Measurements from ENCODE around the gene ATP2B2.

The ATP2B2 gene

DNA sequence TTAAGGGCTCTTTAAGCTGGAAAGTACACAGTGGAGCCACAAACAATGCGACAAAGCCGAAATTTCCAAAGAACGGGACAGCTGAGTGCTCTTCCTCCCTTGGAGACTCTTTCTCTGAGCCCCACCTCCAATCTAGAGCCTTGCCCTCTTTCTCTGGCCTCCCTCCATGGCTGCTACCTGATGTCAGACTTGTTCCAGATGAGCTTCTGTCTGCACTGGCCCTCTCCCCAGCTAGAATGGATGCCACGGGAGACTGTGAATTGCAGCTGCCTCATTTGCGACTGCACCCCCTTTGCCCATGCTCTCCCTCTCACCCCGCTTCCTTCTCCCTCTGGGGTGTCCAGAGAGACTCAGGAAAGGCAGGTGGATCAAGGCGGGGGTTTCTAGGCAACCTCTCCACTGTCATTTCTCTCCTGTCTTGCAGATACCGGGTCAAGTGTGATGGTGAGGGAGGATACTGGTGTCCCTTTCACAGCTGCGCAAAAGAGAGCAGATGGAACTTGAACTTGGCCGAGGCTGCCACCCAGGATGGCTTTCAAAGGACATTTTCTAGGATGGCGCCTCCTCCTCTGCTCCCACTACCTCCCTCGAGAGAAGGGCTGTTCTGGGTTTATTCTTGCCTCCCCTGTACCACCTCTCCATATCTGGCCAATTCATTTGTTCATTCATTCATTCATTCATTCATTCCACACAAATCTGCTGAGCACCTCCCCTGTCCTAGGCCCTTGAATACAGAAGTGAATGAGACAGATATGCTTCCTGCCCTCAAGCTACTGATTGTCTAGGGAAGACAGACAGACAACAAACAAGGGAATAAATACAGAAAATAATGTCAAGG lies 12.8 kb downstream of the ATP2B2 start:
- no peak for DNase-seq

DNA sequence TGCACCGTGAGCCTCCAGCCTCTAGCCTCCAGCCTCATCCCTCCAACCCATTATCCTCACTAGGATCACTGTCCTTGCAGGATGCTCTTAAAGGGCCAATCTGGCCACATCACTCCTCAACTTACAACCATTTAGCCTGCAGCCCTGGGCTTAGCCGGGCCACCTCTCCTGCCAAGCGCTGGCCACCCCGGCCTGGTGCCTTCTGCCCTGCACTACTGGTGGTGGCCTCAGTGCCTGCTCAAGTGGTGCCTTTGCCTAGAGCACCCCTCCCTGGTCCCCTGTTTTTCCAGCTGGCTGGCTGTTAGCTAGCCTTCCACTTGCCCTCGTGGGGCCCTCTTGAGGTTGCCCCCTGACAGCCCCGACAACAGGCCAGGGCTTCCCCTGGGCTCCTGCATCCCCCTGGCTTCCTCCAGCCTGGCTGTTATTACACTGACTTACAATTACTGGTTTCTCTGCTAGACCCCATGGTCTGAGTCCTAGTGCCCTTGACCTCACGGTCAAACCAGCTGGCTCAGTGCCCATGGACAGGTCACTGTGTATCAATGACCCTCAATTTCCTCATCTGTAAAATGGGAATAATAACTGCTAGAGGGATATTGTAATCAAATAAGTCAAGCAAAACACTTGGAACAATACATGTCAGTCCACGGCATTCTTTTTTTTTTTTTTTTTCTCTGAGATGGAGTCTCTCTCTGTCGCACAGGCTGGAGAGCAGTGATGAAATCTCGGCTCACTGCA lies 15.5 kb downstream of the ATP2B2 start:
- no peak for DNase-seq

DNA sequence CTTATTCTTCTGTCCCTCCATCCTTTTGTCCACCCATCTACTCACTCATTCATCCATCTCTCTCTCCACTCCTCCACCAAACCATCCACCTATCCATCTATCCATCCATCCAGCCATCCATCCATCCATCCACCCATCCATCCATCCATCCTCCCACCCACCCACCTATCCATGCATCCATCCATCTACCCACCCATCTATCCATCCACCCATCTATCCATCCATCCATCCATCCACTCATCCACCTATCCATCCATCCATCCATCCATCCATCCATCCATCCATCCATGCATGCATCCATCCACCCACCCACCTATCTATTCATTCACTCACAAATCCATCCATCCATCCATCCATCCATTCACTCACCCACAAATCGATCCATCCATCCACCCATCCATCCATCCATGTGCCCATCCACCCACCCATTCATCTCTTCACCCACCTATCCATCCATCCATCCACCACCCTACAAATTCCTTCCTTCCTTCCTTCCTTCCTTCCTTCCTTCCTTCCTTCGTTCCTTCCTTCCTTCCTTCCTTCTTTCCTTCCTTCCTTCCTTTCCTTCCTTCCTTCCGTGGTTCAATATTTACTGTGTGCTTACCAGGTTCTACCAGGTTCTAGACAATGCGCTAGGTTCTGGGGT lies 17.3 kb downstream of the ATP2B2 start:
- no peak for DNase-seq

- DNase-seq: no peak
Observed at GRCh38 chr3:10485806-10486205, 19.6 kb downstream of the ATP2B2 start.

GRCh38 chr3:10485380-10485779 lies 20.0 kb downstream of the ATP2B2 start:
- DNase-seq: no peak

DNA sequence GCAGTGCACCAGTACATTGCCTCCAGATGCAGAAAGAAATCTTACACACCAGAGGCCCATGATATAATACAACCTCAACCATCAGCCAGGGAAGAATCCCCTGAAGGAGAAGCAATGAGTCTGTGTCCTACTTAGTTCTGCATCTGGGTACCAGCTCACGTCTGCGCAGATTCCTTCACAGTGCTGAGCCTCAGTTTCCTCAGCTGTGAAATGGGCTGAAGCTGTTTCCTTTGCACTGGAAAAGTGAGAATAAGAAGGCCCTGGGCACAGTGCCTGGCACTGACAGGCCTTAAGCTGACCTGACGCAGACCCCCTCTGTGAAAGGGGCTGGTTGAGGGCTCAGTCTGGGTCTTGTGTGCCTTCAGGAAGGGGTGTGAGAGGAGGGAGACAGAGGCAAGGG lies 20.7 kb downstream of the ATP2B2 start:
- no peak for DNase-seq

GRCh38 chr3:10483686-10484345 lies 21.6 kb downstream of the ATP2B2 start:
- no peak for DNase-seq

DNA sequence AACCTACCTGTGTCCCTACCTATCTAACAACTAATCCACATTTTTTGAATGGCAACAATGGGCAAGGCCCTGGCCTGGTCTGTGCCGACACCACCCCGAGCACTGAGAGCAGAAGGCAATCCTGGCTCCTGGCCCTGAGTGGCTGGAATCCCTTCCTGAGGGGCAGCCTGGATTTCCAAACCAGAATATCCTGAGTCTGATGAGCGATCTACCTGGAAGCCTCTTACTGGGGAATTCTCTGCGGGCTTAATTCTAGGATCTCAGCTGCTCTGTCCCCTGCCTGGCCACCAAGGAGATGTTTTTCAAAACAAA lies 22.1 kb downstream of the ATP2B2 start:
- no peak for DNase-seq

- no peak for DNase-seq
Observed at GRCh38 chr3:10482631-10483363, 22.6 kb downstream of the ATP2B2 start.

DNA sequence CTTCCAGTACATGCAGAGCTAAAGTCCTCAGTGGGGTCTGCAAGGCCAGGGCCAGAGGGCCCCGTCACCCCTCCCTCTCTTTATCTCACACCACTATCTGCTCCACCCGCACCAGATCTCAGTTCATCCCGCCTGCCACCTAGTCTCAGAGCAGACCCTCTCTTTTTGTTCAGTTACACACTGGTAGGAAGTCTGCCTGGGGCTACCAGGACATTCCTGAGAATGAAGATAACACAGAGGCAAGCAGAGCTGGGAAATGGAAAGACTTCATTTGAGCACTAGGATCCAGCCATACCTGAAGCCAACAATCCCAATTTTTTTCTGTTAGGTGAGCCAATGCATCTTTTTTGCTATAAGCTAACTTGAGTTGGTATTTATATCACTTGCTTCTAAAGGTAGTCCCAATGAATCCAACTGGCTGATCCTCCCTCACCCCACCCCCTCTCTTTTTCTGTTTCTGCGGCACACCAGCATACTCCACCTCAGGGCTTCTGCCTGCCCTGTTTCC lies 24.5 kb downstream of the ATP2B2 start:
- no peak for DNase-seq

GRCh38 chr3:10479311-10479710 lies 26.1 kb downstream of the ATP2B2 start:
- no peak for DNase-seq

- DNase-seq: no peak
Observed at GRCh38 chr3:10475983-10476382, 29.4 kb downstream of the ATP2B2 start.

DNA sequence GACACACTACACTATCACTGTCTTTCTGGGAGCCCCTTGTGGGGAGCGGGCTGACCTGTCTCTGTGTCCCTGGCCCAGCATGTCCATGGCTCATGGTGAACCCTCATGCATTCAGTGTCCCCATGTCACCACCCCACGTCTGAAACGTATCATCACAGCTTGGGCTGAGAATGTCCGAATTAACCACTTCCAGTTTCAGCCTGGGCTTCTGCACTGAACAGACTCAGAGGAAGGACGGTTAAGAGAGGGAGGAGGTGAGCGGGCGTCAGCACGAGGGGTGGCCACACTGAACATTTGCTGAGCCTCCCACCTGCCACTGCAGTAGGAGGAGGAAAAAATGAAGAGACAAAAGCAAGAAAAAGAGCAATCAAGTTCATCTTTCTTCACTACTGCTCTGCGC lies 30.5 kb downstream of the ATP2B2 start:
- DNase-seq: no peak

DNA sequence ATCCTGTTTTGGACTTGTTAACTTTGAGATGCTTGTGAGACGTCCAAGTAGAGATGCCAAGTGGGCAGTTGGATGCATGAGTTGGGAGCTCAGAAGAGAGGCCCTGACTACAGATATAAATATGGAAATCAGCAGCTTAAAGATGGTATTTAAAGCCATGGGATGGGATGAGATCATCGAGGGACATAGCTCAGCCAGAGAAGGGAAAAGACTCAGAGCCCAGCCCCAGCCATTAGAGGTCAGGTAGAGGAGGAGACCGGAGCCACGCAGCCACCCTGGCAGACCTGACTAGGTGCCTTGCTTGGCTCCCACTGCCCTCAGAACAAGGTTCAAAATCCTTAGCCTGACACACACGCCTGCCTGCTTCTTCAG lies 31.1 kb downstream of the ATP2B2 start:
- DNase-seq: no peak

GRCh38 chr3:10473581-10474274 lies 31.7 kb downstream of the ATP2B2 start:
- no peak for DNase-seq

- DNase-seq: no peak
Observed at GRCh38 chr3:10472877-10473440, 32.4 kb downstream of the ATP2B2 start.

GRCh38 chr3:10471054-10471688 lies 34.2 kb downstream of the ATP2B2 start:
- DNase-seq: no peak

GRCh38 chr3:10470120-10471053 lies 35.0 kb downstream of the ATP2B2 start:
- DNase-seq: no peak

DNA sequence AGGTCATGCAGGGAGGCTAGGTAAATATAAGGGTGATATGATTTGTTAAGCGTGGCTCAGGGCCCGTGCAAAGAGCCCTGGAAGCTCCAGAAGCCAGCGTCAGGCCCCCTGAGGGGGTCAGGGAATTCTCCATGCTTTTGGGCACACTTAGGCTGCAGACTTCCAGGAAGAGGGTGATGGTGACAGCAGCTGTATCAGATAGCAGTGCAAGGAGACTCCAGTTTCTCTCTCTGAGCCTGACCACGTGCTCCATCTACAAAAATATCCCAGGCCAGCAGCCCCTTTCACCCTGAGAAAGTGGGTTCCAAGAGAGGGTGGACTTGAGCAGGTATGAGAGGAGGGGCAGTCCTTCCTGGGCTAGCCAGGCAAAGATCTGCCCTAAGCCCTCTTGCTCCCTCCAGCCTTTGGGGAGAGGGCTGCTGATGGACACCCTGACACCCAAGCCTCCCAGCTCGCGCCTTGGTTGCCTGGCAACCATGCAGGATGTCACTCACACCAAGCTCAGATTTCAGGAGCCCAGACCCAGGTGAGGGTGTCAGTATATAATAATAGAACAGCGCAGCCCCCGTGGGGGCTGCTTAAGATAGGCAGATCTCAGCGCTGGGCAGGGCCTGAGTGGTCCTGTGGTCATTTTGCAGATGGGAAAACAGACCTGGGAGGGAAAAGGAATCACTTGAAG lies 35.8 kb downstream of the ATP2B2 start:
- no peak for DNase-seq
